Suppressor macrophage treated with lipopolysaccharide for 4 hours (primary cell): ENCODE measurements around the gene NRP1.

Source experiments
- DNase-seq: peaks from one replicate; pipeline ENCODE4 v3.0.0-alpha.2; 2020

The NRP1 gene

DNA sequence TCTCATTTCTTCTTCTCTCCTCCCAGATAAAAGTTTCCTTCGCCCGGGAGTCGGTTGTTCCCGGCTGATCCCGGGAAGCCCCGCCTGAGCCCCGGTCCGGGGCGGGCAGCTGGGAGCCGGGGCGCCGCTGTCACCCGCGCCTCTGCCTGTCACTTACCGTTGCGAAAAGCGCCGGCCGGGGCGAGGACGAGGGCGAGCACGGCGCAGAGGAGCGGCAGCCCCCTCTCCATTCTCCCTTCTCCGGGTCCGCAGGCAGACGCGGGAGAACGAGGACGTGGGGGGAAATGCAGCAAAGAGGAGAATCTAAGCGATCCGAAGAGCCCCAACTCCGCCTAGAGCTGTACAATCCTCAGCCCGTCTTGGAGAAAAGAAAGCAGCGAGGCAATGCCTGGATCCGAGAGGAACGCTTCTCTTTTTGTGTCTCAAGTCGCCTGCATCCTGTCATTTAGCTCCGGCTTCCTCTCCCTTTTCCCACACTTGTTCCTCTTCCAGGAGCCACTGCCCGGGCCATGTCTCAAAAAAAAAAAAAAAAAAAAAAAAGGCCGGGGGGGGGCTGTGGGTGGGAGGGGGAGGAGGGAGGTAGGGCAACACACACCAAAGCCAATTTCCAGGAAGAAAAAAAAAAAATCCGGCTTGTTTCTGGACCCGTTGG is at the start of gene NRP1:
Gene NRP1, minus strand, starts transcription at position 515 of the 652 bp plus-strand sequence. Its CDS starts 285 bp downstream, at position 230.
- DNase-seq = peak; percentile 85

DNA sequence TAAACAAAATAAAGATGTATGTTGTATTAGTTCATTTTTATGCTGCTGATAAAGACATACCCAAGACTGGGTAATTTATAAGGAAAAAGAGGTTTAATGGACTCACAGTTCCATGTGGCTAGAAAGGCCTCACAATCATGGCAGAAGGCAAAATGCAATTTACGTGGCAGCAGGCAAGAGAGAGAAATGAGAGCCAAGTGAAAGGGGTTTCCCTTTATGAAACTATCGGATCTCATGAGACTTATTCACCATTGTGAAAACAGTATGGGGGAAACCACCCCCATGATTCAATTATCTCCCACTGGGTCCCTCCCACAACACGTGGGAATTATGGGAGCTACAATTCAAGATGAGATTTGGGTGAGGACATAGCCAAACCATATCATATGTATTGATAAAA is 49.7 kb upstream of the NRP1 start:
- DNase-seq = peak; percentile 42

DNA sequence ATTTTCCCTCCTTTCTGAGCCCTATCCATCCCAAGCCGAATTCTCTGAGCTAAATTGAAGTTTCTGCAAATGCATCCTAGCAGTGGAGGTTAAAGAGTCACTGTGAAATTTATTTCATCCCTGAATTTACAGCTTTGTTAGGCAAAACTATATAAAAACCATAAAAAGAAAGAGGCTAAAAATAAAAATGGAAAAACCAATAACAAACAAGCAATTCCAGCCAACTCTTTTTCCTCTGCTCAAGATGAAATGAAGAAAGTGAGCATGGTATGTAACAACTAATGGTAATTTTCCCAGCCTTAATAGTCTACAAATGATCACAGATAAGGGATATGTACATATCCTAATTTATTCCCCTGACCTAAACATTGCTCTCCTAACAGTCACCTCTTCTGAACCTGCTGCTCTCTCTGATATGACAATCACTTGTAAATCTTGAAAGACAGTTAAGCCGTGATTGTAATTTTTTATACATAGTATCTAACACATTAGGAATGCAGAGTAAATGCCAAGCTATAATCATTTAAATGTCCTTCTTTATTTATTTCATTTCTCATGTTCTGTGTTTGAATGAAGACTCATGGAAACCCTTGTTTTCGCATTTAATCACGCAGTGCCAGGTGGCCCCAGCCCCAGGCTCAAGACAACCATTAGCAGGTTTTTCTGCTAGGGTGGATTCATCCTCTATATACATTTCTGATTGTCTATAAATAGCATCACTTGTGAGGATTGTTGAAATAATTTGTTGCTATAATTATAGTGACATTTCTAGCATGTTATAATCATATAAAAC is 48.6 kb upstream of the NRP1 start:
- no peak for DNase-seq

DNA sequence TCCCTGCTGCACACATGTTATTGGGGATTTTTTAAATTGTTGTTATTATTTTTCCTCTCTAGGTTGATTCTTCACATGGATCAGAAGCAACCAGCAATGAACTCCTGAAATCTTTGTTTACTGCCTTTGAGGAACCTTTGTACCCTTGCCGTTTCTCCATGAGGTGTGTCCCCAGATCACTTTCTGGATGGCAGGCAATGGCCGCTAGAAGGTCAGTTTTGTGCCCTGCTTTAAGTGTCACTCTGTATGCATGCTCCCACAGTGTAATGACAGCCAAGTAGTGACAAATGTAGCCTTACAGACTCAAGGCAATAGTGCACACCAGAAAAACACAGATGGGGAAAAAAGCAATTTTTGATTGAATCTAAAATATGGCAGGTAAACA is 47.7 kb upstream of the NRP1 start:
- DNase-seq = no peak

DNA sequence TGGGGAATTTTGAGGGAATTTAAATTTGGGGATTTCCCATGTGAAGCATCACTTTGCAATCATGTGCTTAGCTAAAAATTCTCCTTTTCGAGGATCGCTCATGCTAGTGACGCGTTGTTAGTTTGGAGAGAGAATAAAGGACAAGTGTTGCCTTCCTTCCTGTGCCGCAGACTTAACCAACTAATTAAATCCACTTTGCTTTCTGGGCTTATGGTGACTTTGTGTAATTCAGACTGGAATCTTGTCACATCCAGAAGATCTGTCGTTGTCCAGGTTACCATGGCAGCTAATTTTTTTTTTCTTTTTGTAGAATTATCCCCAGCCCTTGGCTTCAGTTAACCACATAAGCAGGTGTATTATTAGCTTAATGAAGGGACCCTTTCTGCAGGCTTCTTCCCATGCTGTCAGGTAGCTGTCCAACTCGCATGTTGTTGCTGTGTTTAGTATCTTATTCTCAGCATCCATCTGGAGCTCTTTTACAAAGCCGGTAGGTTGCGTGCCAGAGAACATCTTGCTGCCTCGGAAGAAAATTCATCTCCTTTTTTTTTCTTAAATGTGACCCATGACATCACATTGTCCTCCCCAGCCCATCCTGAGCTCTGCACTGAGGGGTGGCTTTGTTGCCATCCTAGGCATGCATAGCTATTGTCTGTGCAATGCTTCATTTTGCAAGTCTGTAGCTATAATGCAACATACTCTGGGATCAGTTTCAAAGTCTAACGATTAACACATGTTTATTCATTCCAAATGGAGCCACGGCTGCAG is 47.2 kb upstream of the NRP1 start:
- peak; percentile 50 for DNase-seq

DNA sequence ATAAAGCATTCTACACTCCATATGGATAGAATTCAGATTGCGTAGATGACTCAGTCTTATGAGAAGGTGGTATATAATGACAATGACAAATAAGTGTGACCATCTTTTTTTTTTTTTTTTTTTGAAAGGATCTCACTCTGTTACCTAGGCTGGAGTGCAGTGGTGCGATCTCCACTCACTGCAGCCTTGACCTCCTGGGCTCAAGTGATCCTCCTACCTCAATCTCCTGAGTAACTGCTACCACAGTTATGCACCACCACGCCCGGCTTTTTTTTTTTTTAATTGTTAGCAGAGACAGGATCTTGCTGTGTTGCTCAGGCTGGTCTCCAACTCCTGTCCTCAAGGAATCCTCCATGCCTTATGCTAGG is 43.2 kb upstream of the NRP1 start:
- no peak for DNase-seq

DNA sequence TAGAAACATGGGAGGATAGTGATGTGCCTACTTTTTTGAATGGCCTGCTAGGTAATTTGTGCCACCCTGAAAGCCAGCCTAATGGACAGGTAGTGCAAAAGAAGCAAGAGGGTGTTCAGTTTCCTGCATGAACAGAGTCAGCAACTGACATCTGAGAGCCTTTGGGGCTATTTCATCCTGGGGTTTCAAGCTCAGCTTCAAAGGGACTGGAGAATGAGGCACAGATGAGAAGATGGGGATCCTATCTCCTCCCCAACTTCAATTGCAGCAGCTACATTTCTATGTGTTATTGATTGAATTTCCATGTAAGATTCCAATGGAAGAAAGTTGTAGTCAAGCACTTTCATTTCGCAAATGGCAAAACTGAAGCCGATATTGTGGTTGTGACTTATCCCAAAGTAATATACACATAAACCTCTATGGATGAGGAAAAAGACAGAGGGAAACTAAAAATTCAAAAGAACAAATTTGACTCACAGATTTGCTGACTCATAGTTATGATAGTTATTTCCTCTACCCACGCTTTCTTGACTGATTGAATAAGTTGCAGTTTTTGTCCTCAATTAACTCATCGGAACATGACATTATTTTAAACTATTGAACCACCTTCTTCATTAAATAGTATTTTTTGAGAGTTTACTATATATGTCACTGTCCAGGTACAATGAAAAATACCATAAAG is 42.6 kb upstream of the NRP1 start:
- DNase-seq = peak; percentile 71

DNA sequence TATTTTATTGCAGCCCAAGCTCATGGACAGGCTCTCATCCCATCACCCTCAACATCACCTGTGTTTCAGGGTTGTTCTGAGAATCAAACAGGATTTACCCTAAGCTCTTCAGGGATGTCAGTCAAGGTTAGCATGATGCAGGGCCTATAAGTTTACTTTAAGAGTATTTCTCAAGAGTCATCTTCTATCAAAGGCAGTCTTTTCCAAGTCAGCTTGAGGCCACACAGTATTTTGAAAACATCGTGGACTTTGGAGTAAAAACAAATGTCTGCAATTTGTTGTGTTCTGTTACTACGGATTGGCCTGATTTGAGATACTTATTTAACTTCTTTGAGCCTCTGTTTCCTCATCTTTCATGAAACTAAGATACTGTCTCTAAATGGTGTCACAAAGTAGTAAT is 42.0 kb upstream of the NRP1 start:
- no peak for DNase-seq

DNA sequence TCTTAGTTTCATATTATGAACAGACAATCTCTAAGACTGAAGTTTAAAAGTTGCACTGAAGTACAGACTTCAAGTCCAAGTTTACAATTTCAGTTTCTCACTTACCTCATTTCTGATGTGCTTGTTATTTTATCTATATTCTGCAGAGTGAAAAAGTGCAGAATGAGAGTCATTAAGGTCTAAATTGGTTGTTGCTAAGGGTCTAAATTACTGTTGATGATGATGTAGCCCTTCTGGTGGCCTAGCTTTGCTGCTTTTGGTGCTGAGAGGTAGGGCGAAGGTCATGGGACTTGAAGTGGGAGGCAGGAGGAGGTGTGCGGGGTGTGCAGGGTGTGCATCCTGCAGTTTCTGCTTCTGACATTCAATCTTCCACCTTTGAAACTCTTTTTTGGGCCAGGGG is 38.8 kb upstream of the NRP1 start:
- DNase-seq = no peak

DNA sequence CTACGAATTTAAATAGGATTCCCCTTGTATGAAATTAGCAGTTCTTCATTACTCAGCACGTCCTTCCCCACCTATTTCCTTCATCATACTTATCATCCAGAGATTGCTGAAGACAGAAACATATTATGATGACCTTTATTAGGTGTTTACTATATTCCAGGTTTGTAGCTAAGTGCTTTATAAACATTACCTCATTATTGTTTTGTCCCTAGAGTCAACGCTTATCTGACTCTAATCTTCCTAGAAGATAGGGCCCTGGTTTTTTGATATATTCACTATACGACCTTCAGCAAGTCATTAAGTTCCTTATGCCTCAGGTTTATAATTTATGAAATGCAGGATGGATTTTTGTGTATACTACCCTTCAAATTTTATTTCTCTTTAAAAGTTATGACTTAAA is 36.8 kb upstream of the NRP1 start:
- DNase-seq = no peak

DNA sequence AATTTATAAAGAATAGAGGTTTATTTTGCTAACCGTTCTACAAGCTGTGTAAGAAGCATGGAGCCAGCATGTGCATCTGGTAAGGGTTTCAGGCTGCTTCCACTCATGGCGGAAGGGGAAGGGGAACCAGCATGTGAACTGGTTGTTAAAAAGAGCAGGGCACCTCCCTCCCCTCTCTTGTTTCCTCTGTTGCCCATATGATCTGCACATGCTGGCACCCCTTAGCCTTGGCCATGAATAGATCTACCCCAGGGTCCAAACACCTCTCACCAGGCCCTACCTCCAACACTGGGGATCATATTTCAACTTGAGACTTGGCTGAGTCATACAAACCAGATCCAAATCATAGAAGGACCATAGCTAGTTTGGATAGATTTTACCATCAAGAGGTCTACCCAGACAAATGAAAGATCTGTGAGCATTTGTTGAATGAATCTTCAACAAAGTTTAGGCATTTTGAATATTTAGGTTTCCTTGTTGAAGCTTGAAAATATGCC is 36.0 kb upstream of the NRP1 start:
- no peak for DNase-seq

DNA sequence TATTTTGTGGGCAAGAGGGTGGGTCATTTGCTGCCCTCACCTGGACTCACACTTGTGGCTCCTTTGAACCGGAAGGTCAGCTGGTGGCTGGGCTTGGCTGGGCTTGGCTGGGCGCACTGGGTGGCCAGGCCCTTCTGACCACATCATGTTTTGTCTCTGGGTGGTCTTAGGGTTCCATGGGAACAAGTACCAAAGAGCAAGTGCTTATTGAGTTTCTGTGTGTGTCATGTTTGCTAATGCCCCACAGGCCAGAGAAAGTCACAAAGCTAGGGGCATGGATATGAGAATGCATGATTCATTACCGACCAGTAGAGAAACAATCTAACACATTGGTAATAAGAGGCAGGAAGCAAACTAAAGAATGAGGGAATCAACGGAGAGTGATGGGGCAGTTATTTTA is 33.6 kb upstream of the NRP1 start:
- no peak for DNase-seq

DNA sequence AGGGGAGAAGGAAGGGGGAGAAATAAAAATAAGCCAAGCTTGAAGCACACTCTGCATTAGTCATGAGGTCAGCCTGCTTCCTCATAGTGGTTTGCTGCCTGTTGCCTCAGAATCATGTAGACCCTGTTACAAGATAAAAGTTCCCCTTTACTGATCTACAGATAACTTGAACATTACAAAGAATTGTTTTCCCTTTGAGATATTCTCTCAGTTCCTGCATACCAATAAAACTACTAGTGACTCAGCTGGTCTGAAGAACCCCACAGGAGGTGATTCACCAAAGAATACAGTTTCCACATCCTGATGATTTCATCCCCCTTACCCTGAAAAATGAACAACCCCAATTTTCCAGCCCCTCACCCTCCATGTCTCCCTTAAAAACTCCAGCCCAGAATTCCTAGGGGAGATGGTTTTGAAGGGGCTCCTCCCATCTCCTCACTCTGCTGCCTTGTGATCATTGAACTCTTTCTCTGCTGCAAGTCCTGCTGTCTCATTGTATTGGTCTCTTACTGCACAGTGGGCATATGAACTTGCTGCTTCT is 31.5 kb upstream of the NRP1 start:
- peak; percentile 89 for DNase-seq

DNA sequence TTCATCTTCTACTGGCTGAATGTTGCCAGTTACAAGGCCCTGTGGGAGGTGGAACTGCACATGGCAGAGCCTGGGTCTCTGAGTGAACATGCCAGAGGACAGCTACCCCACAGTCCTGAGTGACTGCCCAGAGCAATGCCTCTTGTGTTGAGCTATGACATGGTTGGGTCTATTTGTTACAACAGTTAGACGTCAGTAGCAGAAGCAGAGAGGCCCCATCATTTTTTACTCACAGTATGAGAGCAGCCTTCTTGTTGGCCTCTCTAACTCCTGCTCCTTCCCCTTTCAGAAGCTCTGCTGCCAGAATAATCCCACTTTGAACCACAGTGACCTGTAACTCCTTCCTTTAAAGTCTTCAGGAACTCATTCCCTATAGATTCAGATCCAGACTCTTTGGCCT is 30.8 kb upstream of the NRP1 start:
- peak; percentile 63 for DNase-seq

DNA sequence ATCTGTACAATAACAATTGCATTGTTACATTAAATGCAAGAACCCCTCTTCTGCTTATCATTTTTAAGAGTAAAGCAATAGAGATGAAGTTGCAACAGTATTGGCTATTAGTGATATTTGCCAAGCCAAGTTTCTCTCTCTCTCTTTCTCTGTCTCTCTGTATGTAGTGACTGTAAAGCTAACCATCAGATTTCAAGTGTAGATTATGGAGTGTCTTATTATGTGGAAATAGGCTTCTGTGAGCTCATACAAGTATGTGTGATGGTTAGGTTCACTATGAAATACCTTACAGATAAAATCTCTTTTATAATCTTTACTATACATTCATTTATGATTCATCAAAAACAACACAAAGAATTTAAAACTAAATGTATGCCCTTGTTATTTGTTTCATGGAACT is 28.6 kb upstream of the NRP1 start:
- no peak for DNase-seq

DNA sequence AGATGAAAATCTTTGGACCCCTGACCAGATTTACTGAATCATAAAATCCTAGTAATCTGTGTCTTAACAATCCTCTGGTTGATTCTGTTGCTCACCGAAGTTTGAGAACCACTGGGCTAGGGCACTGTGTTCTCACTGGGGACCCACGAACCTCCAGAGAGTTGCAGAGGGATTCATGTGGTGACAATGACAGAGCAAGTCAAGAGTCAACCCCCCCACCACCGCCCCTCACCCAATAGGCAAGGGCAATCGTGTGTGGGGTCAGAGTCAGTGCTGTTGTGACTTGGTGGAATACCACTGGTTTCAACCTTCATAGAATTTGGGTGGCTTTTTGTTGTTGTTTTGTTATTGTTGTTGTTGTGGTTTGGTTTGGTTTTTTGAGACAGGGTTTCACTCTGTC is 23.5 kb upstream of the NRP1 start:
- DNase-seq = no peak

DNA sequence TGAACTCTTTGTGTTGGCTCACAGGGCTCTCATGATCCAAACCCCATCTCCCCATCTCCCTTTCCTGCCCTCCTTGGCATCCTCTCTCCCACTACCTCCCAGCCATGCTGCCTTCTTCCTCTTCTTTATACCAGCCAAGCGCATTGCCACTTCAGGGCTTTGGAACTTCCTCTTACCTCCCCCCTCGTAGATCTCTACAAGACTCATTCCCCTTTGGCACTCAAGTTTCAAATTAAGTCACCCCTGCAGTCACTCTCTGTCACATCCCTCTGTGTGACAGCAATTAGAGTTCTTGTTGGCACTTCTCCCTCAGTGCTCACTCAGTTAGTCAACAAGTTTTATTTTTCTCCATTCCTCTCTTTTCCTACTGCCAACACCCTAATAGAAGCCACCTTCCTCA is 20.8 kb upstream of the NRP1 start:
- peak; percentile 92 for DNase-seq

DNA sequence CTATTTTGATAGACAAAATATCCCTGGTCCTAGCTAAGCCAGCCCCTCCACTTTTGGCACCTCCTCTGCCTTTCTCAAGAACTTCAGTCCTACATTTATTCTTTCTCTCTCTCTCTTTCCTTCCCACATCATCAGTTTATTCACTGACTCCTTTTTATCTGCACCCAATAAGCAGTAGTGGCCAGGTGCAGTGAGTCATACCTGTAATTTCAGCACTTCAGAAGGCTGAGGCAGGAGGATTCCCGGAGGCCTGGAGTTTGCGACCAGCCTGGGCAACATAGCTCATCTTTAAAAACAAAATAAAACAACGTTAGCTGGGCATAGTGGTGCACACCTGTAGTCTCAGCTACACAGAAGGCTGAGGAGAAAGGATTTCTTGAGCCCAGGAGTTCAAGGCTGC is 19.4 kb upstream of the NRP1 start:
- DNase-seq = no peak

DNA sequence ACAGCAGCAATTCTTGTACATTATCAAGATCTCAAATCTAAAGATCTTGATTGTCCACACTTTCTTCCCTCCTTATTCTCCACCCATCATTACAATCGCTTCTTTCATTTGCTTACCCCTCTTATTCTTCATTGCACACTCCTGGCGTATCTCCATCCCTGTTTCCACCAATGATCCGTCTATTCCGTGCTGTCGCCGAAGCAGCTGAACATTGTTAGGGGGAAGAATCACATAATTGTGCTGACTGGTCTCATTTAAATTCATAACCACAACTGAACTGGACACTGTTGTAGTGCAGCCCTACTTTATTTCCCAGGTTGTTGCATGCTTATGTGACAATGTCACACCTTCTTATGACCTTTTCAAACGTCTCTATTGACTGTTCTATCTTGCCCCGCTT is 18.9 kb upstream of the NRP1 start:
- no peak for DNase-seq

DNA sequence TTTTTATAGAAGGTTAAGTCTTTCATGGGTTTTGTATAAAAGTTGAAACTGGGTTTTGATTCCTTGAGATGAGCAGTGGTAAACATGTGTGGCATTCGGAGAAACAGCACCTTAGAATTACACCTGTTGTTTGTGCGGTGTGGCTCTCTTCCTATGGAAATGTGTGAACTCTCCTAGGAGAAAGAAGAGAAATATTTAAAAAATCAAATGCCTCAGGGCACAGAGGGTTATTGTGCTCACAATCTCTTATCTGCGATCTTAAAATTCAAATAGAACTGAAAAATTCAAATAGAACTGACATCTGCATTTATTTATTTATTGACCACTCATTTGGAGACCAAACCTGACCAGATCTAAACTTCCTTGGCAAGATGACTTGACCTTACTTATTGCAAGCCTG is 18.1 kb upstream of the NRP1 start:
- no peak for DNase-seq

DNA sequence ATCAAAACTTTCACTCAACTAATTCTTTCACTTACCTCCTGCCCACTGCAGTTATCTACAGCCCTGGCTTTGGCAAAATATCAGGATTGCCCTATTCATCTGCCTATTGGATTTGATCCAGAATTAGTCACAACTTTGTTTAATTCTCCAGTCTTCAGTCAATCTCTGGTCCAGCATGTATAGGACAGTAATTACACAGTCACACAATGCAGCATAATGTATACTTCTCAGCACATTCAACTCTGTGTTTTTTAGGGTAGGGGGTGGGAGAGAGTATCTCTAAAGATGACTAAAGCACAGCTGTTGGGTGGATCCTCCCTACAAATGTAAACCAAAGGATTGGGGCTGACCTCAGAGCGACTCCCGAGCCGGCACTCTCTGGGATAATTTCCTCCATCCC is 17.7 kb upstream of the NRP1 start:
- DNase-seq = no peak

DNA sequence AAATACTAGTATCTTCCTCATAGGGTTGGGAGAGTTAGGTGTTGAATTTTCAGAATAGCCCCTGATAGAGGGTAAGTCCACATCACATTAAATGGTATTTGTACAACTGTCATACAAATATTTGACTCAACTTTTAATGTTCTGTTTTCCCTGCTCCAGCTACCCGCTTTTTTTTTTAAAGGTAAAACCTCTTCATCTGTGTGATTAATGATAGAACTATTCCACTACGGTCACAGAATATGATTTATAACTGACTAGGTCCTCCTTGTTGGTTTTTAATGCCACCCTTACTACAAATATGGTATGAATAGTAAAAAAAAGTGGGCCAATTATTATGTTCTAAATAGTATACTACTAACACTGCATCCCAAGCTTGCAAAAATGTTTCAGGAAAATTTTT is 15.6 kb upstream of the NRP1 start:
- no peak for DNase-seq

DNA sequence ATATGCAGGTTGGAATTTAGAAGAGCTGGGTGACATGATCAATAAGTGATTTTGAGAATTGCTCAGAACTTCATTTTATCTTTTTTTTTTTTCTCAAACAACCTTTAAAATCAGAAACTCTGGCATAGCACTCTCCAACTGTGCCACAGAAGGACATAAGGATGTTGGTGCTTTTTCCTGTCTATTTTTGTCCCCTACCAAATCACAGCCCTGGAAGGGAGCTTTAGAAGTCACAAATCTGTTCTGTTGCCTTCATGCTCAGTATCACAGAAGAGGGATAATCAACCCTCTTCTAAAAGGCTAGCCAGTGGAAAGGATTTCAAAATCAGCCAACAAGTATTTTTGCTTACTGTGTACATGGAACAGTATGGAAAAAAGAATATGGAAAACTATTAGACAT is 14.8 kb upstream of the NRP1 start:
- no peak for DNase-seq
